T-helper 1 cell (primary cell): Measurements from ENCODE around the gene ZDHHC6.
"Not testable (repeated sequence)": the region's sequence is repeated elsewhere in the genome, so short reads cannot be mapped to it uniquely, and the experiment has no call there.

ENCODE experiments used
- DNase-seq, 5 donors: peaks; one replicate each; pipeline ENCODE4 v3.0.0-alpha.2; 2012 to 2020
- total RNA-seq, 4 donors: gene quantifications; one replicate each; lab custom pipeline; 2026; lab: John Stamatoyannopoulos, UW

ZDHHC6 gene, protein sequence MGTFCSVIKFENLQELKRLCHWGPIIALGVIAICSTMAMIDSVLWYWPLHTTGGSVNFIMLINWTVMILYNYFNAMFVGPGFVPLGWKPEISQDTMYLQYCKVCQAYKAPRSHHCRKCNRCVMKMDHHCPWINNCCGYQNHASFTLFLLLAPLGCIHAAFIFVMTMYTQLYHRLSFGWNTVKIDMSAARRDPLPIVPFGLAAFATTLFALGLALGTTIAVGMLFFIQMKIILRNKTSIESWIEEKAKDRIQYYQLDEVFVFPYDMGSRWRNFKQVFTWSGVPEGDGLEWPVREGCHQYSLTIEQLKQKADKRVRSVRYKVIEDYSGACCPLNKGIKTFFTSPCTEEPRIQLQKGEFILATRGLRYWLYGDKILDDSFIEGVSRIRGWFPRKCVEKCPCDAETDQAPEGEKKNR
- 47.9 to 70.6 (median 62.2) reads per million in 4 donors for total RNA-seq

DNA sequence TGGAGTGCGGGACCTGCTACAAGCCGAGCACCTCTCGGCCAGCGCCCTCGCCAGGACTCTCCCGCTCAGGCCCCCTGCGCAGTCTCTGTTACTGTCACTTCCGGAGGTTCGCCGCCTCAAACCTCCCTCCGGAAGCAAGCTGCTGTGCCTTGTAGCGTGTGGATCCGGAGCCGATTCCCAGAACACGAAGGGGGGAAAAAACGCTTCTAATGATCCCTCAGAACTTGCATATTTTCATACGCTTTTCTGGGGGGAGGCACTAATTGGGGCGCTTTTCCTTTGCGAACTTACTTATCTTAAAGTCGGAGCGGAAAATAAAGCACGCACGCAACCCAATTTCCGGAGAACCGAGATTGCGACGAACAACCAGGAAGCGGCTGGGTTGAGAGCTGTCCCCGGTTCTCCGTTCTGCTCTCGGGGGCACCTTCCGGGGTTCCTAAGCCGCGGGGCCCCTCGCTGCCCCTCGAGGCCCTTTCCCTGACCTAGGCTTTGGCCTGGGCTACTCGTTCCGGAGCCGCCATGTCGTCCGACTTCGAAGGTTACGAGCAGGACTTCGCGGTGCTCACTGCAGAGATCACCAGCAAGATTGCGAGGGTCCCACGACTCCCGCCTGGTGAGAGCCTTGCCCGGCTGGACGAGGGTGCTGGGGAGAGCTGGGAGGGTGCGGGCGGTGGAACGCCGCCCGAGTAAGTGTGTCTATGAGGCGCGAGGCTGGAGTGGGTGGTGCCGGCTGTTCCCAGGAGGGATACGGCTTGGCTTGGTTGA lies at the start of gene ZDHHC6, which contains the start of gene VTI1A:
Gene ZDHHC6 (minus strand): TSS at position 60 of the 765 bp plus-strand sequence. CDS start 1,478 bp downstream, outside the sequence.
Gene VTI1A (plus strand): TSS at position 361 of the 765 bp plus-strand sequence. CDS start 159 bp downstream, at position 520.
- DNase-seq: peak; percentile 64 to 85 (median 76)

- DNase-seq: no peak
Measured at GRCh38 chr10:112492736-112493135, 46.0 kb upstream of the ZDHHC6 start.

DNA sequence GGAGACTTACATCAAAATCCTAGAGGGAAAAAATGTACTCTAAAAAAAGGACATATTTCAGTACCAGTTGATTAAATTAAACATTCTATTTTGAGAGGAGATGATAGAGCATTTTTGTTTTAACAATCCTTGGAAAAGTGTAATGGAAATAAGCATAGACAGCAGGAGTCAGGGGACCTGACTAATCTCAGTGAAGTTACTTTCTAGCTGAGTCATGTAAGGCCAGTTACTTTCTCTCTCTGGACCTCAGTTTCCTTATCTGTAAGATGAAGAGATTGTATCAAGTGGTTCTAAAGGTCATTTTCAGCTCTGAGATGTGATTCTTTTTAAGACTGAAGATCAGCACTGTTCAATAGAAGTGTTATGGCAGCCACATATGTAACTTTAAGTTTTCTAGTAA lies 44.4 kb upstream of the ZDHHC6 start:
- DNase-seq: no peak

DNA sequence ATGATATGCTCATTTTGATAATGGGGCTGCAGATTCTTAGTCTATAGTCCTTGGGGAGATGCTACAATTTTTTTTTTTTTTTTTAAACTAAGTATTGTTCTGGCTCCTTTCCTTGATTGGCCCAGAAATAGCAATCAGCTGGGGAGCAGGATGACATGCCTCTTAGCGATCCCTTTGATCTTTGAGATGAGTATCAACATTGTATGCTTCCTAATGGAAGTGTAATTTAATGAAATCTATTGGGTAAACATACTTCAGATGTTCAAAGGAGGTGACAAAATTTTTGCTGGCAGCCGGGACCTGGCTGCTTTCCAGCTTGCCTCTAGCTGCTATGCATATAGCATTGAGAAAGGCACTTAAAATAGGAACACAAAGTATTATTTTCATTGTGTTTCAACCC lies 43.8 kb upstream of the ZDHHC6 start:
- DNase-seq: no peak

- no peak for DNase-seq
Measured at GRCh38 chr10:112487964-112488363, 41.2 kb upstream of the ZDHHC6 start.

DNA sequence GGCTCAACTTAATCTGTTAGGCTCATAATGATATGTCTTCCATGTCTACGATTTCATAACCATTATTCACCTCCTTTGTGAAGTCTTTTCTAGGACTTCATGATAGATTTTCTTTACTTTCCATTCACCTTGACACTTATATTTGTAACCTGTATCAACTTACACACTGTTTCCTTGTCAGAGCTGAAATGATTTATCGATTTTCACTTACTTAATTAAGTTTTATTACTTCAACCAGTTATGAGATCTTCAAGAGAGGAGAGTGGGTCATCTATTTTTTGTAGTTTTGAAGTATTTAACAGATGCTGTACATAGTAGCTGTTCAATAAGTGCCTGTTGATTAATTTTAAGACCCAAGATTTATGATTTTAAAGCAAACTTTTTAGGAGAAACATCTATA lies 37.7 kb upstream of the ZDHHC6 start:
- DNase-seq: no peak

- DNase-seq: no peak
Measured at GRCh38 chr10:112481602-112482001, 34.9 kb upstream of the ZDHHC6 start.

- DNase-seq: no peak
Measured at GRCh38 chr10:112475575-112476218, 29.0 kb upstream of the ZDHHC6 start.

DNA sequence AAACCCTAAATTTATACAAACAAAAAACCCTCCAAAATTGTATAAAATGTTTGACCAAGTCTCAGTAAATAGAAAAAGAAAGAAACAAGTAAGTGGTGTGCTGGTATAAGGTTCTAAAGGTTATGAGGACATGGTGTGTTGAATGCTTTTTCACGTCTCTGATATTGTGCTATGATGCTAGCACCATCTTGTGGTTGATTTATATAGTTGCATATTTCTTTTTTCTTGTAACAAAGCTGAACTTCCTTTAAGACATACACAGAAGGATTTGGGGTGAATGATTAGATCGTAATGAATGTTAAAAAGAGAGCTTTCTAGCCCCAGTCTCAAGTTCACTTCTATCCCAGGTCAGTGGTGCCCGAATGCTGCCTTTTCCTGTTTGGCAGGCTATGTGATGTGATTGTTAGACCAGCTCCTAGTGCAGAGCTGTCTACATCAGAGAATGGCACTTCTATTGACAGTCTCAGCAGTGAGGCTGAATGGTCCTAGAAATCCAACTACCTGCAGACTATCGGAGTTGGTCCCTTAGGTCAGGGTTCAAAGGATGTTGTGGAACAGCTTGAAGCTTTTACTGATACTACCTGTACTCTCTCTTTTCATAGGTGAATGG lies 25.3 kb upstream of the ZDHHC6 start:
- peak in 1 of 5 donors; percentile 57 for DNase-seq

GRCh38 chr10:112467541-112468075 lies 20.9 kb upstream of the ZDHHC6 start:
- DNase-seq: no peak

- DNase-seq: no peak
Measured at GRCh38 chr10:112466802-112467201, 20.1 kb upstream of the ZDHHC6 start.

GRCh38 chr10:112465299-112465883 lies 18.7 kb upstream of the ZDHHC6 start:
- peak in 1 of 5 donors; percentile 28 for DNase-seq

- DNase-seq: not testable (repeated sequence)
Measured at GRCh38 chr10:112464074-112464473, 17.4 kb upstream of the ZDHHC6 start.

GRCh38 chr10:112461029-112461887 lies 14.5 kb upstream of the ZDHHC6 start:
- peak in 1 of 5 donors; percentile 89 for DNase-seq

DNA sequence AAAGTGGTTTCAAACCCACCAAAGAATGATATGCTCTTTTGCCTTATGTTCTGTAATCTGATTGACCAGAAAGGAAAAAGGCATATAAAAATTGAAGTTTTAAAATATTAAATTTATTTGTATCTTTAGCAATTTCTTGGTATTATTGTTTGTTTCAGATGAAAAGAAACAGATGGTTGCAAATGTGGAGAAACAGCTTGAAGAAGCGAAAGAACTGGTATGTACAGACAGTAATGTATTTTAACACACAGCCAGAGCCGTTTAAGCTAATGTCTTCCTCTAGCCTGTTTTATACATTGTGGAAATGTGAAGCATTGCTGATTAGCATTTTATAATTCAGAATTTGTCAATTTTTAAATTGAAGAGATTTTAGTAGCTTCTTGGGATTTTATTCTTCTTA lies 13.7 kb upstream of the ZDHHC6 start:
- DNase-seq: no peak

DNA sequence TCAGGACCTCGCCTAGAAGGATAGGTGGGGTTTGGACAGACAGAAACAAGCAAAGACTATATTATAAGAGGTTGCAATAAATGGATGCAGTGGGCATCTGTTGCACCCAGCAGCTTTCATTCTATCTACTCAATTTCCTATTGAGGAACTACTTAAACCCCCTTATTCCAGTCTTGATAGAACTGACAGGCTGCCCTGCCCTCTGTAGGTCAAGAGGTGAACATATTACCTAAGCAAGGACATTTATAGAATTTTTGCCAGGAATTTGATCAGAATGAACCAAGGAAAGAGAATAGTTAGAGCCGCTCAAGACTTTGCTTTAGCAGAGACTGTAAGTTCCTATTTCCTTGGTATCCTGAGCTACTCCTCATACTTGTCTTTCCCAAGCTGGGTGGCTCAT lies 9.8 kb upstream of the ZDHHC6 start:
- DNase-seq: no peak

GRCh38 chr10:112454910-112455779 lies 8.4 kb upstream of the ZDHHC6 start:
- no peak for DNase-seq

DNA sequence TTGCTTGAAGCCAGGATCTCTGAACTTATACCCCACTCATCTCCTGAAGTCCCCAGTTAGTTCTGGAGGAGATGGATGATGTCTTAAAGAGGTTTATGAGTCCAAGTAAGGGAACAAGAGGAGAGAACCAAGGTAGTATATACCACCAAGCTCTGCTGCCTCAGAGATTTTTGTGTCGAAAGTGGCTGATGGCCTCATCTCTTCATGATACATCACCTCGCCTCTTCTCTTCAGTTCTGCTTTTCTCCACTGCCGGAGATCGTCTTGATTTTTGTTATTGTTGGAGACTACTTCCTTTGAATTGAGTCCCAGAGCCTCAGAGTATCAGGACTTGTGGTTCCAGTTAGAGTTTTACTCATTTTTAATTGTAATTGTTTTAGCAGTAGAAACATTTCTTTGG lies 2.2 kb upstream of the ZDHHC6 start:
- no peak for DNase-seq

- no peak for DNase-seq
Measured at GRCh38 chr10:112447620-112447928, 860 bp upstream of the ZDHHC6 start.
